Choroid plexus epithelial cell (primary cell): ENCODE data around the gene DLGAP1.
"Not testable (repeated sequence)": the region's sequence is repeated elsewhere in the genome, so short reads cannot be mapped to it uniquely, and the experiment has no call there.

ENCODE experiments used
- DNase-seq: peaks from one replicate; pipeline ENCODE4 v3.0.0-alpha.2; 2010; ENCODE audit warnings: low read depth
- H3K4me3 ChIP-seq: 2 replicates; pipeline ENCODE4 v1.5.1; 2011; ENCODE audit warnings: low read depth, mild to moderate bottlenecking, control low read depth, low read length, moderate library complexity
- TF ChIP-seq, protein P1 (sequence below): conservative IDR thresholded peaks from 2 replicates; pipeline ENCODE4 v1.5.1; 2011; ENCODE audit warnings: low read depth, mild to moderate bottlenecking, control low read depth, inconsistent platforms, low read length, moderate library complexity

DLGAP1 gene

DNA sequence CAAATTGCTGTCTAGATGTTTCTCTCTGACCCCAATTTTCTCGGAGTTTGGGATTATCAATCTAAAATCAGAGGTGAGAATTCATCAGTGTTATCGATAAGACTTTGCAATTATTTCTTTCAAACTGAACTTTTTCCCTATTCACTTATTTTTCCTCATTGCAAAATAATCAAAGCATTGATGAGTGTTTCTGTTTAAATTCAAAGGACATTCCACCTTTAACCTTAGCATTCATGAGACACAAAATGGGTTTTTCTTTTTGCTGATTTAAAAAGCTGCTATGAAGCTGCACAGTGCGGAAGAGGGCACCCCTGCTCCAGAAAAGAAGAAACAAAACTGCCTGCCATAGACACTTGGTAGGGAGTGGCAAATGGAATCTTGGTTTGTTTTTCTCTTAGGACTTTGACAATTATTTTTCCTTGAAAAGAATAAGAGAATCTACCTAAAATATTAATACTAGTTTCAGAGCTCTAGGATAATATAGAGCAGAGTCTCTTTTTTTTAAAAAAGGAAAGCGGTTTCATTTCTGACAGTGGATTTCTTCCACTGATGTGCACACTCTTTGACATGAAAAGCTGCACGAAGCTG lies 801.8 kb downstream of the DLGAP1 start:
- no peak overlapping the region for H3K4me3 ChIP-seq
- TF ChIP-seq, protein P1, sequence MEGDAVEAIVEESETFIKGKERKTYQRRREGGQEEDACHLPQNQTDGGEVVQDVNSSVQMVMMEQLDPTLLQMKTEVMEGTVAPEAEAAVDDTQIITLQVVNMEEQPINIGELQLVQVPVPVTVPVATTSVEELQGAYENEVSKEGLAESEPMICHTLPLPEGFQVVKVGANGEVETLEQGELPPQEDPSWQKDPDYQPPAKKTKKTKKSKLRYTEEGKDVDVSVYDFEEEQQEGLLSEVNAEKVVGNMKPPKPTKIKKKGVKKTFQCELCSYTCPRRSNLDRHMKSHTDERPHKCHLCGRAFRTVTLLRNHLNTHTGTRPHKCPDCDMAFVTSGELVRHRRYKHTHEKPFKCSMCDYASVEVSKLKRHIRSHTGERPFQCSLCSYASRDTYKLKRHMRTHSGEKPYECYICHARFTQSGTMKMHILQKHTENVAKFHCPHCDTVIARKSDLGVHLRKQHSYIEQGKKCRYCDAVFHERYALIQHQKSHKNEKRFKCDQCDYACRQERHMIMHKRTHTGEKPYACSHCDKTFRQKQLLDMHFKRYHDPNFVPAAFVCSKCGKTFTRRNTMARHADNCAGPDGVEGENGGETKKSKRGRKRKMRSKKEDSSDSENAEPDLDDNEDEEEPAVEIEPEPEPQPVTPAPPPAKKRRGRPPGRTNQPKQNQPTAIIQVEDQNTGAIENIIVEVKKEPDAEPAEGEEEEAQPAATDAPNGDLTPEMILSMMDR, result no peak

DNA sequence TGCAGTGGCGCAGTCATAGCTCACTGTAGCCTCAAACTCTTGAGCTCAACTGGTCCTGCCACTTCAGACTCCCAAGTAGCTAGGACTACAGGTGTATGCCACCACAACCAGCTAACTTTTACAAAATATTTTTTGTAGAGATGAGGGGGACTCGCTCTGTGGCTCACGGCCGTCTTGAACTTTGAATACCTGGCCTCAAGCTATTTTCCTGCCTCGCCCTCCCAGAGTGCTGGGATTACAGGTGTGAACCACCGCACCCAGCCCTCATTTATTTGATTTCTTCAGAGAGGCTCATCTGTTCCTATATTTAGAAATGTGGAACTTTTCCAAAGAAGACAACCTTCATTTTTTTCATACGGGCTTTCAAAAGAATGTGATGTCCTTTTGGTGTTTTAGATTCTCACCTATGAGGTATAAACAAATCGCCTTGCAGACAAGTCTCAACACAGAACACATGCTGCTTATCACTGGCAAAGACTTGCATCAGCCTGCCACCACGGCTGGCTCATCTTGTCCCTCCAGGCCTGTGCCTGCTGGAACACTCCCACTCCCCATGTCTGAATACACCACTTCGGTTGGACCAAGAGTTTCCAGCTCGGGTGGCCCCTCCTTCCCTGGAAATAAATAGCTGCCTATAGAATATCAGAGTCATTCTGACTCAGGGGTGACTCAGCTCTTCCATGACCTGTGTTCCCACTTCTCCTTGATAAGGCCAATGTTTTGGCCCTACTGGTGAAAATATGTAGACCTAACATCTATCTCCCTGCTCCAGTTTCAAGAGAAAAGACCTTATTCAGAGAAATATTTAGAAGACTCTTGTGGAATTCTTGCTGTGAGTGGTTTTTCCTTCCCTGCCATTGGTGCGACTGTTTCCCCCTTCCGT lies 802.5 kb downstream of the DLGAP1 start:
- DNase-seq, result peak; percentile 97
- TF ChIP-seq, protein P1, result peak; percentile 12
- H3K4me3 ChIP-seq, result no peak overlapping the region

More for the DNA sequence above, 801.8 kb downstream of the DLGAP1 start:
- no peak for DNase-seq

DNA sequence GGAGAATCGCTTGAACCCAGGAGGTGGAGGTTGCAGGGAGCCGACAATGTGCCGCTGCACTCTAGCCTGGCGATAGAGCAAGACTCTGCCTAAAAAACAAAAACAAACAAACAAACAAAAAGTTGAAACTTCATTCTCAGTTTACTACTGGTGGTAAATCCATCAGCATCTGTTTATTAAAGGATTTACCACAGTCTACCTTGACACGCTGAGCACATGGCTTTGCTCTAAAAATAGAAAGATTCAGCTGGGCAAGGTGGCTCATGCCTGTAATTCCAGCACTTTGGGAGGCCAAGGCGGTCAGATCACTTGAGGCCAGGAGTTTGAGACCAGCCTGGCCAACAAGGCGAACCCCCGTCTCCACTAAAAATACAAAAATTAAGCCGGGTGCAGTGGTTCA lies 803.8 kb downstream of the DLGAP1 start:
- TF ChIP-seq, protein P1, result no peak
- H3K4me3 ChIP-seq, result no peak overlapping the region
- no peak for DNase-seq

DNA sequence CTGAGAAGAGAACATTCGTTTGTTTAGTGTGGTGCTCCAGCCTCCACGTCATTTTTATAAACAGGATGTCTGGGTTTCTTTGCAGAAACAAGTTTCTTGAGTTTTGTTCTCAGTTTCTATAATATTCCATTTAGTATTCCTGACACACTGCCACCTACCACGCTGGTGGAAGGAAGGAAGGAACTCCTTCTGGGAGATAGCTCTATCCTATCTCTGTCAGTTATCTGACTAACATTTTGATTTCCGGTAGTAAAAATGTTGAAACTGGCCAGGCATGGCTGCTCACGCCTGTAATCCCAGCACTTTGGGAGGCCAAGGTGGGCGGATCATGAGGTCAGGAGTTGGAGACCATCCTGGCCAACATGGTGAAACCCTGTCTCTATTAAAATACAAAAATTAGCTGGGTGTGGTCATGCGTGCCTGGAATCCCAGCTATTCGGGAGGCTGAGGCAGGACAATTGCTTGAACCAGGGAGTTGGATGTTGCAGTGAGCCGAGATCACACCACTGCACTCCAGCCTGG lies 804.5 kb downstream of the DLGAP1 start:
- peak; percentile 44 for DNase-seq
- not testable (repeated sequence) for H3K4me3 ChIP-seq

DNA sequence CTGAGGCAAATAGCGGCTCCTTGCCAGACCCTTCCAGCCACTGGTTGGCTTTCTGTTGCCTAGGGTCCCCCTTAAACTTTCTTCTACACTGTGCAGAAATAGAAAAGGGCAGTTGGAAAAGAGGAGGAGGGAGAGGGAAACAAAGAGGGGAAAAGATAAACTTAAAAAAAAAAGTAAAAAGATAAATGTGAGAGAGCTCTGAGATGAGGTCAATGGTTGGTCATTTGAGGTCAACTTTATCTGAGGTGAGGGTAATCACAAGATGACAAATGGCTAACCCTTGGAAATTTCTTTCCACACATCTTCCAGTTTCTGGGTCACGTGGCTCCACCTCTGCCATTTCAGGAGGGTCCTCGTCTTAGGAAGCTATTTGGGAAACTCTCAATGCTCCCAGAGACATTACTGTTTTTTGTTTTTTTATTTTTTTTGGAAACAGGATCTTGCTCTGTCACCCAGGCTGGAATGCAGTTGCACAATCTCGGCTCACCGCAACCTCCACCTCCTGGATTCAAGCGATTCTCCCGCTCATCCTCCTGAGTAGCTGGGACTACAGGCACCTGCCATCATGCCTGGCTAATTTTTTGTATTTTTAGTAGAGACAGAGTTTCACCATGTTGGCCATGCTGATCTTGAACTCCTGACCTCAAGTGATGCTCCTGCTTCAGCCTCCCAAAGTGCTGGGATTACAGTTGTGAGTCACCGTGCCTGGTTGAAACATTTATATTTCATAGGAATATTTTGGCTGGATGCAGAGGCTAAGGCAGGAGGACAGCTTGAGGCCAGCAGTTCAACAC lies 805.3 kb downstream of the DLGAP1 start:
- DNase-seq, result peak; percentile 64
- no peak overlapping the region for H3K4me3 ChIP-seq
- TF ChIP-seq, protein P1, result no peak

DNA sequence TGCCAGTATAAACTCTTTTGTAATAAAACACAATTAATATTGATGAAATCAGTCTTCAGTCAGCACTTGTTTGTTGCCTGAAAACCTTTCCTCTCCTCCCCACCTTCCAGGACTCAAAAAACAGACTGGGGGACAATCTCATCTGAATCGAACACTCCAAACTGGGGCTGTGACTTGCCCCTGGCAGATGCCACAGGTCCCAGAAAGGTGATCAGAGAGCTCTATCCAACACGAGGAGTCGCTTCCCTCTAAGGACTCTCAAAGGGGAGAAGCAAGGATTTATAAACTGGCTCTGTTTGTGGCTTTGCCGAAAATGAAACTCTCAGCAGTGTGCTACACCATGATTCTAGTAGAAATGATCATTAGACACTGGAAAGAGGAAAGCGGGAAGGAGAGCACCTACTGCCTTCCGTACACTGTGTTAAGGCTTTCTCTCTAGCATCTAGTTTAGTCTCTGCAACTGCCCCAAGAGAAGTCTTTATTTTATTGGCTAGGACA lies 805.9 kb downstream of the DLGAP1 start:
- DNase-seq, result no peak
- TF ChIP-seq, protein P1, result no peak
- H3K4me3 ChIP-seq, result no peak overlapping the region

DNA sequence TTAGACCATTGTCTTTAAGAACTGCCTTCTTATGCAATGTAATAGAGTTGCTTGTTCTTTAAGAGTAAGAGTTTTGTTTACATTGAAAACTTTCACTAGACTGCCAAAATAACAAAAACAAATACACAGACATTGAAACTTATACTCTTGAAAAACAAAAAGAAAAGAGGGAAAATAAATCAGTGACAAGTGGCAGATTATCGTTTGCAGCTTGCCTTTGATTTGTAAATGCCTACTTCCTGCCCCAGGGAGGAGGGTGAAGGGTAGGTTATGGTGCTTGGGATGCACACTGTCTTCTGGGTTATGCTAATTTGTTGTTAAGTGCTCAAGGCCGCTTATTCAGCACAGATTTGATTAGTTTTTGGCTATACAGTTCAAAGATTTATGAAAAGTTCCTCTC lies 806.5 kb downstream of the DLGAP1 start:
- DNase-seq, result no peak
- no peak overlapping the region for H3K4me3 ChIP-seq
- TF ChIP-seq, protein P1, result no peak
